ENCODE data around the gene NIN.
"Not testable (repeated sequence)": the region's sequence is repeated elsewhere in the genome, so short reads cannot be mapped to it uniquely, and the experiment has no call there.

The NIN gene

DNA sequence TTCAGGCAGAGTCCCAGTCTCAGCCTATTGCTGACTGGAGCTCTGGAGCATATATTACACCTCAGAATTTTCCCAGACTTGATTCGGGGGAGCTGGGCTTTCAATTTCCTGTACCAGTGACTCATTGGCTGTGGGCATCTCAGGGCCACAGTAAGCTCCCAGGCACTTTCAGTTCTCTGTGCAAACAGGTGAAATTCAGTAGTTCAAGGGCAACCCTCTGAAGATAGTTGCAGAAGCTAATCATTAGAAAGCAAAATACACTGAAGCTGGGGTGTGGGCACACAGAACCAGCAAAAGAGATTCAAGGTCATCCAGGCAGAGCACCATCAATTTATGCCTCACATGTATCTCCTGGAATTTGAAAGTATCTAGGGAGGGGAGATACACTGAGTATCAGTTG, 8.1 kb upstream of the NIN start:
- no peak for DNase-seq

DNA sequence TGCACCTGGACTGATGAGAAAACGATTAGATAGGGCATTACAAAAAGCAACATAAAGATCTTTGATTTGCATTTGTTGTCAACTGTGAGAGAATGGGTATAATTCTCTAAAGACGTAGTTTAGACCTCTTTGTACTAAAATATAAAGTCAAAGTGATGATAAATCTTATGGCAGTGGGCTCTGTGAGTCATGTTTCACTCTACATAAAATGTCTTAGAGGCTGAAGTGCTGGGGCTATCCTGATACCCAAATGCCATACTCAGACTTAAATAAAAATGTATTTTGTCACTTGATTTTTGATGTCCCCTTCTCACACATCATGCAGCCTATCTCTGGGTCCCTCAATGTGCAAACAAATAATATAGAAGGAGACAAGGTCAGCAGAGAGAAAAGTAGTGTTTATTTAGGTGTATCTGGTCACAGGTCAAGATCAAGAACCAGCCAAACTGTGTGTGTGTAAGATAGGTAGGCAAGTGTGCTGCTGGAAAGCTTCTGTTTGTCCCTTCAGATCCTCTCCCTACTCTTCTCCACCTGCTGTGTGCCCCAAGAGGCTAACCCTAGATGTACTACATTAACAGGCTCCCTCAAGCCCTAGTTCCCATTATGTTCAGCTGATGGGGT, 7.0 kb upstream of the NIN start:
- DNase-seq: no peak

DNA sequence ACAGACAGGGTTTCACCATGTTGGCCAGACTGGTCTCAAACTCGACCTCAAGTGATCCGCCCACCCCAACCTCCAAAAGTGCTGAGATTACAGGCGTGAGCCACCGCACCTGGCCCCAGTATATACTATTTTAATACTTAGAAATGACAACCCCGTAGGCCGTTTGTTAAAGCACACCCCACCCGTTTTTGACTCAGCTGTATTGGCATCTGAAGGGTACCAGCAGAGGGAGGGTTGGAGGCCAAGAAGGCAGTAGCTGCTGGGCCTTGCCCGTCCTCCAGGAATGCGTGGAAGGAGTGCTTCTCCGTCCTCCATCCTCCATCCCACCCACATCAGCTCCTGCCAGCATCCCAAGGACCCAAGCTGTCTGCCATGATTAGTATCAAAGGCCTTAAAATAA, 6.3 kb upstream of the NIN start:
- no peak for DNase-seq

DNA sequence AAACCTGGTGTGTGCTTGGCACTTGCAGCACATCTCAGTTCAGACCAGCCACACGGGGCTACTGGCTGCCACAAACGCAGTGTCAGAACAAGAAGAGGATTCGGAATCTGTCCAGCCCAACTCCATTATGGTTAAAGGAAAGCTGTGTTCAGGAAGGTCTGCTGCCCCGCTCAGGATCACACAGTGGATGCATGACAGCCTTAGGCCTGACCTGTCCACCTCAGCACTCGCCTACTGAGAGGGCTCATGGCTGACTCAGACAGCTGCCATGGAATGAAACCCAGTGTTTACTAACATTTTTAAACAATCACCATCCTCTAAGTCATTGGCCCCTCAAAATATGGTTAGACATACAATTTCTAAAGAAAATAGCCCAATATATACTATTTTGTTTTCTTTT, 5.6 kb upstream of the NIN start:
- no peak for DNase-seq

DNA sequence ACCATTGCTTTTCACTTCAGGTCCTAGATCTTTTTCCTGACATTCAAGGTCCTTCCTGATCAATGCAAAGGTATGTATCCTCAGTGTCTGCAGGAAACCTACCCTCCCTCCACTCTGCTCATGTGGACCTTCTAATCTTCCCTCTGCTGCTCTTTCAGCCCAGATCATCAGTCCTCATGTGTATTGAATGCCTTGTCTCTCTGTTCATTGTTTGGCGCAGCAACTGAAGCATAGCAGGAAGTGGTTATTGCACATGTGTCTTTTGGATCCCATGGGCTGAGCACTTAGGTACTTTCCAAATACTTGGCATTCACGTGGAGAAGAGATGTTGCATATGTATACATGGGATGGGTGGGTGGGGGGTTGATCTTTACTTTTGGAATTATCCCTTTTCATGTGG, 4.3 kb upstream of the NIN start:
- peak; percentile 77 to 82 (median 82) for DNase-seq

DNA sequence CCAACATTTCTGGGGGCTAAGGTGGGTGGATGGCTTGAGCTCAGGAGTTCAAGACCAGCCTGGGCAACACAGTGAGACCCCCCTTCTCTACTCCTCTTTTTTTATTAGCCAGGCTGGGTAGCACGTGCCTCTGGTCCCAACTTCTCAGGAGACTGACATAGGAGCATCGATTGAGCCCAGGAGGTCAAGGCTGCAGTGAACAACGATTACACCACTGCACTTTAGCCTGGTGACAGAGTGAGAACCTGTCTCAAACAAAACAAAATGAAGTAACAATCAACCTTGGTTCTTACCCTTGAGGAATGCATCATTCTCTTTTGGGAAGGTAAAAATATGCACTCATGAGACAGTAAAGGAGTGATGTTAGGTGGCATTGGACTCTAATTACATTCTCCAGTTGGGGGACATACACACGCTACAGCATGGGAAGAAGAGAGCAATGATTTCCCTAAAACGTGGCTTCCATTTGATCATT, 3.9 kb upstream of the NIN start:
- no peak for DNase-seq

DNA sequence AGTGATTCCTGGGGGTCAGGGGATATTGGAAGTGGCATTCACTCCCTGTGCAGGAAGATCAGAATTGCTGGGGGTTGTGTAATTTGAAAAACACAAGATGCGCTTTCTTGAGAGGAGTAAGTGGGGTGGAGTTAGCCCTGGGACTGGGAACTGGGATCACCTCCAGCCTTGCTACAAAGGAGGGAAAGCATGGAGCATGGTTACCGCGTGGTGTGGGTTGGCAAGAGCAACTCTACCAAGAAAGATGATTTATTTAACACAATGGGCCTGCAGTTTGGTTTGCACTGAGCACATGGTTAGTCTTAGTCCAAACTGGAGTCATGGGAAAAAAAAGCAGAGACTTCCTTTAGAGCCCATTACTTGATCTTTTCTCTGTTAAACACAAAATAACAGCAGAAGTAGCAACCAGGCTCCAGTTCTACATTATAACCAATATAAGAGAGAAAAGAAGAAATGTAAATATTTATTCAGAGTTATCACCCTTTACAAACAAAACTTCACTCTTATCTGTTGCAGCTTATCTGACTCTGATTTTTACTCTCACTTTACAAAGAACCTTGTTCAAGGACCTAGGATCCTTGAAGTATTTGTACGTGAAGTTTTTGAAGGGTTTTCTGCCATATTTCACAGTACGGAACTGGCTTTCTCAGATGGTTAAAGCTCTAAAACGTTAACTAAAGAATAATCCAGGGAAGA, 2.1 kb upstream of the NIN start:
- no peak for DNase-seq

DNA sequence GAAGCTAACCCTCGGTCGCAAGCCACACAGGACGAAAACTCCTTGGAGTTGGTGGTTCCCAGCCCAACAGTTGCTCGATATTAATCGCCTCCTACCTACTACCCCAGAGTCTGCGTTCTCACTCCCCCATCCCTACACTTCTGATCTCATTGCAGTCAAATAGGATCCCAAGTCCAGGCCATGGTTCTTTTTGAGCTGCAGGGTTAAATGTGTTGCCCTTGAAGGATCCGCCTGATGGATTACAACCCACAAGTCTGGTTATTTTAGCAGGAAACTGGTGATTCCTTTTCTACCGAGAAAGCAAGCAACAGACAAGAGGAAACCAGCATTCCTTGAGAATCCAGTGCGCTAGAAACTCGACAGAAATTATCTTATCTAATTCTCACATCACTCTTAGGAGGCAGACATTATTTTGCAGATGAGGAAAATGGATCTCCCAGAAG, 785 bp upstream of the NIN start:
- DNase-seq: no peak

DNA sequence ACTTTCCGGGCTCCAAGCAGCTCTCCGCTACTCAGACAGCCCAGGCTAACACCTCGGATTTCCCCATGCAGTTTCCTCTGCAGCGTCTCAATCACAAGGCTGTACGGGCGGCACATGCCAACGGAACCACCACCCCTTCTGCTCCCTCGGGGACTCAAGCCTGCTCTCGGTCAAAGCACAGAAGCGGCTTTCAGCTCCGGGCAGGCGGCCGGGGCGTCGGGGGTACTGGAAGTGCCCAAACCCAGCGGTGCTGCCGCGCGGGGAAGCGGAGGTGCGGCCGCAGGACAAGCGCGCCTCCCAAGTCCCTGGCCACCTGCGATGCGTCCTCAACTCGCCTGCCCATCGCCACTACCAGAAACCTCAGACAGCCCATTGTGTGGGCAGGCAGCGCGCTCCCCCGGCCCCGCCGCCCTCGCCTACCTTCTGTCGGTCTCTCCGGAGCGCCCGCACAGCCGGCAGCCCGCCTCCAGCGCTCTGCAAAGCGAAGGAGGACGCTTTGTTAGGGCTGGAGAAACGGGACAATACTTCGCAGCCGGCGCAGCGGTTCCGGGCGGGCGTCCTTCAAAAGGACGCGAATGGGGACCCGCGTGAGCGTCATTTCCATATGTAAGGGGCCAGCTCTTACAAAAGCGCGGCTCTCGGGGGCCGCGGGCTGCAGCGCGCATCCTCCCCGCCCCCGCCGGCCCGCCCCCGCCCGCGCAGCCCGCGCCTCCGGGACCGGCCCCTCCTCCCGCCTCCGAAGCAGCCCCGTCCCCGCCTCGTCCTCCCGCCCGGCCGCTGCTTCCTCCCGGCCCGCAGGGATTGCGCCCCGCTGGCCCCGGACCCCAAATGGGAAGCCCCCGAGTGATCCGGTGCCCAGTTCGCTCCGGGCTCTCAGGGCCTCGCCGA, 674 bp downstream of the NIN start:
- peak; percentile 74 to 78 (median 76) for DNase-seq

DNA sequence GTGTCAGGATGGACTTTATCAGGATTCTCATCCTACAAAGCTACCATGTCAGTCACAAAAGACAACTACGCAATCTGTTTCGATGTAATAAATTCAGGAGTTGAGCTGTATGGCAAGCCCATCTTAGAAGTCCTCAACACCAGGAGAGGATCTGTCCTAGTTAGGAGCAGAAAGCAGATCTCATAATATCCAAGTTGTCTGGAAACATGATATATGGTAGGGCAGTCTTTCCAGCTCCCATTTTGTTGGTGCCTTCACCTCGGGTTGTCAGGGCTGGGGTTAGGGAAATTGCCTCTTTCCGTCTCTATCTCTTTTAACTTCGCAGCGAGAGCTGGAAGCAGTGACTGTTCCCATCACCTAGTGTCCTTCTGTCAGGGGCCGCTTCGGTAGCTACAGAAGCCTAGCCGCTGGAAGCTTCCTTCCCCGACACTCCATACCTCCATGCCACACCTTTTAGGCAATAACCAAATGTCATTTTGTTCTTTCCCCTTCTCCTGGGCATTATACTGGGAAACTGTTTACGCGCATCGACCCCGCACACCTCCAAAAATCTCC, 1.4 kb downstream of the NIN start:
- DNase-seq: peak in 1 of 3 donors; percentile 22

DNA sequence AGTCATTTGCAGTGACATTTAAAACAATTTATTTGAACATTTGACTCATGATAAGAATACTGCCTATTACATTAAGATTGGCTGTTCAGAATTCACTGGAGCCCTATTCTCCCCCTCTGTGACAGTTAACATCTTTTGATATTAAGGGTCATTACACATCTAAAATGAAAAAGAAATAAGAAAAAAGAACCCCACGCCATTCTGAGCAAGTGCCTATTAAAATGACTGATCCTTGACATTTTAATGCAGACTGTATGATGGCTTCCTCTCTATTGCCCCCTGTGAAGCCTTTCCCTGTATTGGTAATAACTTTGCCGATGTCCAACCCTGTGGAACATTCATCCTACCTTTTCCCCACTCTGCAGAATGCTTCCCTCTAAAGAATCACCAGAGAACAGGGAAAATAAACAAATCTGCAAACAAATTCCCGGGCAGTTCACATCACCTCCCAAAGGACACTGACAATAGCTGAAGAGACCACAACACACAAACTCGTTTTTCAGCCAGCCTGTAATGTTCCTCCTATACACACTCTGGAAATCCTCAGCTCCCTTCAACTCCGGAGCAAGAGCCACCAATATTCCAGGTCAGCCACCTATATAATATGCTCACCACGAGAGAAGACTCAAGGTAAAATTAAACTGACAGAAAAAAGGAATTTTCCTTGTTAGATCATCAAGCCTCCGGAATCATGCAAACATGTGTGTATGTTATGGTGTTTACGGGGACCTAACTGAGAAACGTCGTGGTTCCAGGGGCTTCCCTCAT, 2.1 kb downstream of the NIN start:
- DNase-seq: no peak

DNA sequence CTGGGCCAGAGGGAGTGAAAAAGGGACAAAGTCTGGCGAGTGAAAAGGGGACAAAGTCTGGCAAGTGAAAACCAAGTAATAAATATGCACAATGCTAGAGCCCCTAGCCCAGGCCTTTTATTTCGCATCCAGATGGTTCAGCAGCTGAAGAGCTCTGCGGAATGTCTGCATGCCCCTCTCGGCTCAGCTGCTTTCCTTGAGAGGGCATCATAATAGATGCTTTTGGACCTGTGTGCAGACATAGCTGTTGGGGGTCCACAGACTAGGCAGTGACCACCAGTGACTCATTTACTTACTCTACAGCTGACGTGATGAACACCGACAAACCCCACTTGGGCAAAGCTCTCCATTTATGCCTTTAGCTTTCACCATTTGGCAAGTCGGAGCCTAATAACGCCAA, 4.3 kb downstream of the NIN start:
- DNase-seq: no peak

DNA sequence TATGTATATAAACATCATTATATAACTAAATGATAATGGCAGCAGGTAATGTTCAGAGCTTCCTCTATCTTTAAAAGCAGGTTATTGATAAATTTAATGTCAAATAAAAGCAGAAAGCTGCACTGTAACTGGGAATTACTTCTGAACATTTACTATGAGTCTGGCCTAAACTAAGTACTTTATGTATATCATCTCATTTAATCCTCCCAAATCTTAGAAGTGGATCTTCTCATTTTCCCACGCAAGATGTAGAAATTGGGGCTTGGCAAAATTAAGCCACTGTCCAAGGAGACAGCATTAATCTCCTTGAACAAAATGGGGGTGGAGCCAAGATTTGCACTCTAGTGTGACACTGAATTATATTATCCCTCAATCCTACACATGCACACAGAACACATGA, 5.7 kb downstream of the NIN start:
- DNase-seq: no peak

DNA sequence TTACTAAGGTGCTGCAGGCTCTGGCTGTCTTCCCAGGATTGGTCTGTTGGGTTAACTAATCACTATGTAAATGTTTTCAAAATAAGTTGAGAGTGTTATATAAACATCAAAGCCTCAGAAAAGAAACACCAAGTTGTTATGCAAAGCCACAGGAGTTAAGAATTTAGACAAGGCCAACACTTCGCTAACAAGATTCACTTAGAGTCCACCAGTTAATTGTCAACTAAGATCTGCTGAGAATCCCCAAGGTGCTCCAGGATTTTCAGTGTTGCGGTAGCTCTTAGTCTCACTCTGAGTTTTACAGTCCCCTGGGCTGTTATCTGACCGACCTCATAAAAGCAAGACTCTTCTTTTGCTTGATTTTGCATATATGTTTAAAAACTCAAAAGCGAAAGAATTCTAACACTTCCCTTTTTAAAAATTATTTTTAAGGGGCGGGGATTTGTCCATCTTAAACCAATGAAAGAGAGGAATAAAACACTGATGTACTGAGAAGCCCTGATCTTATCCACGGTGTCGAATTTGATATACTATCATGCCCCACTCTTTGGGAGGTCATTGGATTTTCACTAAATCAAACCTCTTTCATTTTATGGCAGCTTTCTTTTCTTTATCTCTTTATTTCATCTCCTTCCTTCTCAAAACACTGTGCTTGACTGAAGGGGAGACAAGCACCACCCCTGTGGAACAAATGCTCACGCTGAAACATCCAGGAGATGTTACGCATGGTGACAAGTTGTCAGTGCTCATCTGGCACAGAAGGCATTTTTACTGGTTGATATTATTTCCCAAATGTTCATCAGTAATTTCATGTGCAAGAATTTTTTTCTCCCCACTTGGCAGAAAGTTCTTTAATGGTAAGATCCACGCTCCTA, 7.0 kb downstream of the NIN start:
- peak; percentile 25 to 54 (median 54) for DNase-seq

DNA sequence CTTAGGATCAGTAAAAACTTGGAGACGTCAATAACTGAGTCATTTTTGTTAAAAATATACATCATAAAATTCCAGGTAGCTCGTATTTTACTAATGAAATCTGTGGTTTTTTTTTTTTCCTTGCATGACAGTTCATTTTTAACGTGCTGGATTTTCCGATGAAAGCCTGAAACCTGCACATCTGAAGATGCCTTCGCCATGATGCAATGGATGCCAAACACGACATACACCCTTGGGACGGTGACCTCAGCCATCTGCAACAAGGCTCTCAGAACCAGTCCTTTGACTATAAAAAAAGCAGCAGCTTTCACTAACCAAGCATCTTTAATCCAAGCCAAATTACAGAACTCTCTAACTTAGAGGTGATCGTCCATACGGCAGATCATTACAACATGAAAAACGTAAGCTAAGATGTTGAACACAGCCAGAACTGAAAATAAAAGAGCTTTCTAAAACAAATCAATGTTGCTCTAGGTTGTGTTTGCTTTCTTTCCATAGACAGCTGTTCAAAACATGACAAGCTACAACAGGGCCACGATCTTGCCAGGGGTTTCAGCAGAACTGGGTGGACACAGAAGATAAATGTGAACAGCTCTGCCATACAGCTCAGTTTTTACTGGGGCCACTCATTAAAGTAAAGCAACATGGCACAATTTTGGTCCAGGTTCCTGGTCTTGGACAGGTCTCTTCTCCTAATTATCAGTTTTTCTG, 7.8 kb downstream of the NIN start:
- DNase-seq: no peak

DNA sequence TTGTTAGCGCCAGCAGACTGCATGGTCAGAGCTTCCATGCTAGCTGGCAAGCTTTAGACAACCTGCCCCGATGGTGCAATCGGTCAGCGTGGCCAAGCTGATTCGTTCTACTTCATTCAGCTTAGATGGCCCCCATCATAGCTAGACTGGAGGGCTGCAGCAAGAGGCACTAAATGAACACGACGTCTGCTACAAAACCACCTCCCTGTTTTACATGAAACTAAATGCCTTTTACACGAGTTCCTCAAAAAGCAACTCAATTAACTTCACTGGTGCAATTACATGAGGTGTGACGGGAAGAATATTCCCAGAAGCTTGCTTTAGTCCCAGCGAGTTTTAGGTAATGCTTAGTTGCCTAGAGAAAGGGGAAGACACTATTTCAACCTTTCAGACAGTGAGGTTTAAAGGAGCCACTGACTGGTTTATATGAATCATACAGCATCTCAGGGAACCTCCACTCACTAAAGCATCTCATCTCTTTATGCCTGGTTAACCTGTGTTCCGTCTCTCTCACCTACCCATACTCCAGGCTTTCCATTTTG, 8.4 kb downstream of the NIN start:
- DNase-seq: peak; percentile 14 to 50 (median 29)

DNA sequence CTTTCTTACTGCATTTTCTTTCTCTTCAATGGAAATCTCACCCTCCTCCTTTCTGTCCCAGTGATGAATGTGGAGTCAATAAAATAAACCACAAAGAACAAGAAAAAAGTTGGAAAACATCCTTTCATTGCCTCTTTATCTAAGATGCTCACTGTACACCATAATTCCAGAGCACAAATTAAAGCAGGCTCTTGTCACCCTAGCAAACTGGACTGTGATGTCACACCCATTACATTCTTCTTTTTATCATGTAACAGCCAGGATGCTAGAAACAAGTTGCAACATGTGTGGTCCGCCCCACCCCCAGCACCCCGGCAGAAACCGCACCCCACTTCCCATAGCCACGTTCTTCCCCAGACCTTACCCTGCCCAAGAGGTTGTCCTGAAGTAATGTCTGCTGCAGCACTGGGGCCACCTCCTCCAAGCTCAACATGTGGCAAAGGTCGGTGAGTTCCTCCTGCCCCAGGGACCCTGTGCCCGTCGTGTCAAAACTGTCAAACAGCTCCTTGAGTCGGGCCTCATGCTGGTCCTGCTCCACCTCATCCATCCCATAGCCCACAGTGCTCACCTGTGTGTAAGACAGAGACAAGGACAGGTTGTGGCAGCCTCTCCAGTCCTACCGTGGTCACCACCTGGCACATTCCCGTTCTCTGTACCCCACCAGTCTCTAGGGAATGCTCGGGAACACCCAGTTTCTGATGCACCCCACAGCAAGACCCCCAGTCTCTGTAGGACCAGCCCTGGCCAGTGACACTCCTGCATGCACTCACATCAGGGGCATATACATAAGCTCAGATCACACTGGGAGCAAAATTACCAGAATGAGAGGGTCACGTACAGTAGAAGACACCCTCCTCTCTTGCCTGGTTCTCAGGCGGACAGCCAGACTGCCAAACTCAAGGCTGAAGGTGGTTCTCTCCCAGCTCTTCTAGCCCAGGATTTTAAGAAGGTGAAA, 9.2 kb downstream of the NIN start:
- DNase-seq: peak in 2 of 3 donors; percentile 35 to 37

DNA sequence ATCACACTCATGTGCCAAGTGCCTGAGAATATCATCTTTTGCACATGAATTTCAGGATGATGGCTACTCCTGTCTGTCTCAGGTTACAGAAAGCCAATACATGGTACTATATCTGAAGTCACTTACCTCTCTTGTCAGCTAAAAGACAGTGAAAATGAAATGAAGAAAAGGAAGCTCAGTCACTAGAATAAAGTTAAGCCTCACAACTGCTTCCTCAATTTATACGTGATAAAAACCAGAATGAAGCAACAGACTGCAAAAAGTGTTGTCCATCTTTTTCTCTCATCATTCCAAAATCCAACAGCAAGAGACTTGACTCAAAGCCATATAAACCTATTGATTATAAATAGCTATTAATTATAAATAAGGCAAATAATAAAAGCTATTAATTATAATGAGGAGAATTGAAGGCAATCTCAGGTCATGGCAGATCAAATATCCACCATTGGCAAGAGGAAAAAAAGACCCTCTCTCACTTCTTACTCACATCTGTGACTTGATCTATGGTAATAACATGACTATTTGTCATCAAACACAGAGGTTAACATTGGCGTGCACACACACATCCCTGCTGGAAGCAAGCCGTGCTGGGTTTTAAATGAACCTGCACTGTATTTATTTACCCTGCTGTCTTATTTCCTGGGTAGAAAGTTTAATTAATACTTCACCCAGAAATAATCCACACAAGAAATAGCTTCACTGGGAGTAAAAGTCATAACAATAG, 10.0 kb downstream of the NIN start:
- DNase-seq: peak; percentile 25 to 67 (median 54)

DNA sequence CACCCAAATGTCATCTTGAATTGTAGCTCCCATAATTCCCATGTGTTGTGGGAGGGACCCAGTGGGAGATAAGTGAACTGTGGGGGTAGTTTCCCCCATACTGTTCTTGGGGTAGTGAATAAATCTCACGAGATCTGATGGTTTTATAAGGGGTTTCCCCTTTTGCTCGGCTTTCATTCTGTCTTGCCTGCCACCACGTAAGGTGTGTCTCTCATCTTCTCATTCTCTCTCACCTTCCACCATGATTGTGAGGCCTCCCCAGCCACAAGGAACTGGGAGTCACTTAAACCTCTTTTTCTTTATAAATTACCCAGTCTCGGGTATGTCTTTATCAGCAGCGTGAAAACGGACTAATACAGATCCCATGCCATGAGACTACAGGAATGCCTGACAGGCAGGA, 11.7 kb downstream of the NIN start:
- not testable (repeated sequence) for DNase-seq

Measured in suppressor macrophage treated with lipopolysaccharide for 1 hour (primary cell).